ENCODE data around the gene PLEK2.

Gene PLEK2

GRCh38 chr14:67438969-67439368 lies 27.0 kb upstream of the PLEK2 start:
- ATAC-seq: no peak

GRCh38 chr14:67436006-67436866 lies 24.3 kb upstream of the PLEK2 start:
- no peak; the same call in 2 of the 3 replicates for ATAC-seq
- no peak for TF ChIP-seq ZFP3 (CRISPR knock-in tag; IDR thresholded peaks at IDR 0.05)
- no peak for TF ChIP-seq PATZ1 (CRISPR knock-in tag; IDR thresholded peaks at IDR 0.05; ENCODE audit: borderline replicate concordance)
- no peak for TF ChIP-seq OSR1 (CRISPR knock-in tag; IDR thresholded peaks at IDR 0.05)
- no peak for TF ChIP-seq TOX (CRISPR knock-in tag; IDR thresholded peaks at IDR 0.05; ENCODE audit: borderline replicate concordance)
- no peak for TF ChIP-seq BACH2 (CRISPR knock-in tag; IDR thresholded peaks at IDR 0.05; ENCODE audit: borderline replicate concordance)
- no peak for TF ChIP-seq TCF4 (CRISPR knock-in tag; IDR thresholded peaks at IDR 0.05; ENCODE audit: borderline replicate concordance)
- TF ChIP-seq TSHZ2 (CRISPR knock-in tag; IDR thresholded peaks at IDR 0.05): no peak
- no peak for TF ChIP-seq ESRRG (CRISPR knock-in tag; IDR thresholded peaks at IDR 0.05)
- no peak for TF ChIP-seq ZC3H10 (CRISPR knock-in tag; IDR thresholded peaks at IDR 0.05)
- TF ChIP-seq PPARA (CRISPR knock-in tag; IDR thresholded peaks at IDR 0.05; ENCODE audit: borderline replicate concordance): no peak
- no peak for TF ChIP-seq CSRNP3 (CRISPR knock-in tag; IDR thresholded peaks at IDR 0.05)
- TF ChIP-seq ZNF8 (CRISPR knock-in tag; IDR thresholded peaks at IDR 0.05): no peak
- TF ChIP-seq RARB (CRISPR knock-in tag; IDR thresholded peaks at IDR 0.05): no peak
- TF ChIP-seq ISL1 (CRISPR knock-in tag; IDR thresholded peaks at IDR 0.05): no peak
- no peak for TF ChIP-seq CREB5 (CRISPR knock-in tag; IDR thresholded peaks at IDR 0.05; ENCODE audit: low read depth)

More at GRCh38 chr14:67438969-67439368, 27.0 kb upstream of the PLEK2 start:
- no peak for TF ChIP-seq POU6F1 (CRISPR knock-in tag; IDR thresholded peaks at IDR 0.05; ENCODE audit: borderline replicate concordance, low read depth)
- no peak for TF ChIP-seq CSRNP3 (CRISPR knock-in tag; IDR thresholded peaks at IDR 0.05)
- TF ChIP-seq ZNF70 (CRISPR knock-in tag; IDR thresholded peaks at IDR 0.05): no peak
- no peak for TF ChIP-seq ZFP3 (CRISPR knock-in tag; IDR thresholded peaks at IDR 0.05)
- TF ChIP-seq OSR1 (CRISPR knock-in tag; IDR thresholded peaks at IDR 0.05): no peak
- TF ChIP-seq SNAI2 (CRISPR knock-in tag; IDR thresholded peaks at IDR 0.05): no peak
- TF ChIP-seq ZNF565 (CRISPR knock-in tag; conservative IDR thresholded peaks at IDR 0.05; ENCODE audit: low read depth): no peak
